ENCODE data around the gene CPEB3. TPM values are rescaled to one million over a fixed set of nuclear protein-coding genes. Genes with fewer than 3 reads are reported as not detected.

CPEB3 gene
- total RNA-seq, 1 donor from 2014 or later: 2.8 TPM

DNA sequence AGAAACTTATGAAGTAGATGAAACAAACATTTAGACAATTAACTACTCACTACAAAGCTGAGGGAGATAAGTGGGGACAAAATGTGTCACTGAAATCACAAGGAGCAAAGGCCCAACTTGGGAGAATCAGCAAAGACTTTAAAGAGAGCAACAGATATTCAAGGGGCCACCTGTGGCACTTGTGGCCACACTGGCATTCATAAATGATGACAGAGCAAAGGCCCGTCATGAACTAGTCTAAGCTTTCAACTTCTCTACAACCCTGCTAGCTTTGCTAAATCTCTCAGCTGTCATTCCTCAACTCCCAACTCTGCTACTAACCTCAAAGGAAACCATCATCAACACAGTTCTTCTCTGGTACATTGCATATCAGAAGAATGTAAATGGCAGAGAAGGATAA lies 178.4 kb downstream of the CPEB3 start:
- intact Hi-C loops (cut with DNase I): no loop called here
- Histone ChIP-seq H3K9me3 (no peaks in the 10 kb centered on the region), H3K36me3 (no peaks in the 10 kb centered on the region), H3K27ac (no peak overlapping the region), H3K4me1 (peaks cover 3 to 17% of the 10 kb centered on the region in 2 donors), H3K4me3 (no peak overlapping the region), H3K27me3 (no peaks in the 10 kb centered on the region)
- TF ChIP-seq, protein P1, sequence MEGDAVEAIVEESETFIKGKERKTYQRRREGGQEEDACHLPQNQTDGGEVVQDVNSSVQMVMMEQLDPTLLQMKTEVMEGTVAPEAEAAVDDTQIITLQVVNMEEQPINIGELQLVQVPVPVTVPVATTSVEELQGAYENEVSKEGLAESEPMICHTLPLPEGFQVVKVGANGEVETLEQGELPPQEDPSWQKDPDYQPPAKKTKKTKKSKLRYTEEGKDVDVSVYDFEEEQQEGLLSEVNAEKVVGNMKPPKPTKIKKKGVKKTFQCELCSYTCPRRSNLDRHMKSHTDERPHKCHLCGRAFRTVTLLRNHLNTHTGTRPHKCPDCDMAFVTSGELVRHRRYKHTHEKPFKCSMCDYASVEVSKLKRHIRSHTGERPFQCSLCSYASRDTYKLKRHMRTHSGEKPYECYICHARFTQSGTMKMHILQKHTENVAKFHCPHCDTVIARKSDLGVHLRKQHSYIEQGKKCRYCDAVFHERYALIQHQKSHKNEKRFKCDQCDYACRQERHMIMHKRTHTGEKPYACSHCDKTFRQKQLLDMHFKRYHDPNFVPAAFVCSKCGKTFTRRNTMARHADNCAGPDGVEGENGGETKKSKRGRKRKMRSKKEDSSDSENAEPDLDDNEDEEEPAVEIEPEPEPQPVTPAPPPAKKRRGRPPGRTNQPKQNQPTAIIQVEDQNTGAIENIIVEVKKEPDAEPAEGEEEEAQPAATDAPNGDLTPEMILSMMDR (IDR thresholded peaks at IDR 0.05): no peak
- no peak for DNase-seq (ENCODE audit: low spot score in 2 of 2)

DNA sequence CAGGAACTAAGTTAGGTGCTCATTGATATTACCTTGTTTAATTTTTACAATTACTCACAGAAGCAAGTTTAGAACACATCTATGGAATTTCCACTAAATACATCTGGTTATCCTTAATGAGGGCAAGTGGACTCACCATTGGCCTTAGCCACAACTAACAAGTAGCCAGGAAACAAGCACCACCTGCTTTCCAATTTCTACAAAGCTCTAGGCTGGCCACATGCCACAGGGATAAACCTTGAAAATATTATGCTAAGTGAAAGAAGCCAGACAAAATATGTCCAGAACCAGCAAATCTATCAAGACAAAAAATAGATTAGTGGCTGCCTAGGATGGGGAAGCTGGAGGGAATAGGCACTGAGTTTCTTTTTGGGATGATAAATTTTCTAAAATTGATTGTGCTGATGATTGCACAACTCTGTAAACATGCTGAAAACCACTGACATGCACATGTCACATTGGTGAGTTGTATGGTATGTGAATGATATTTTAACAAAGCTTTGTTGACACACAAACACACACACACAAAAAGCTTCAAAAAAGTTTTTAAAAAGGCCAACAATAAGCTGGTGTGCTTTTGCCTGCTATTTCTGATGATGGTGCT lies 179.4 kb downstream of the CPEB3 start:
- no peak overlapping the region for H3K27ac ChIP-seq

DNA sequence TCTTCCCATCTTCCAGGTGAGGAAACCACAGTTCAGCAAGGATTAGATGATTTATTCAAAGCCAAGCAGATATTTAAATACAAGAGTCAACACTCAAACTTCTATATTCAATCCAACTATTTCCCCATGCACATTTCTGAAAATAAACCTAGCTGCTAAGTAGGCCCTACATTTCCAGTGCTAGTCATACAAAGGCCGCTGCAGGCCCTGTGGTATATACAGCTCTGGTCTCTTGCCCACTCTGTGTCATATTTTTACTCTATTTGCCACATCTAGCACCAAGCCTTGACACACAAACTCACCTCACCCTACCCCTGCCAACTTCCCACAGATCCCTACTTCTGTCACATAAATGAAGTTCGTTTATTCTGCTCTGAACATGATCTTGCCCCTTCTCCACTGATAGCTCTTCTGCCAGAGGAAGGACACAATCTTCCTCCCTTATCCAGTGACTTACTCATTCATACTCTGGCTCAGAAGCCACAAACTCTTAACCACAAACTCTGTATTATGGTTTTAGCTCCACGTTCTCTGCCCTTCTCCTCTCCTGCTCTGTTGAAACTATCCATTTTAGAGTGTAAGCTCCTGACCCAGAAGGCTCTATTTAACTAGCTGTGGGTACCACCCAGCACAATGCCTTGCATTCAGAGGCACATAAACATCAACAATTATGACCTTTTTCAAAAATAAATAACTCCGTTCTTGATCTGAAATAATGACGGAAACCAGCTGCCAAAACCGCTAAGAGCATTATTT lies 180.7 kb downstream of the CPEB3 start:
- intact Hi-C loops (cut with DNase I): no loop called here
- H3K27me3 ChIP-seq: no peaks in the 10 kb centered on the region
- H3K27ac ChIP-seq: peak overlapping the region in 1 of 2 donors; percentile 15

More for the DNA sequence above, 179.4 kb downstream of the CPEB3 start:
- TF ChIP-seq, protein P1 (IDR thresholded peaks at IDR 0.05): no peak
- Histone ChIP-seq H3K4me3 (no peak overlapping the region), H3K27me3 (no peaks in the 10 kb centered on the region), H3K9me3 (no peaks in the 10 kb centered on the region), H3K4me1 (peaks cover 3 to 21% of the 10 kb centered on the region in 2 donors), H3K36me3 (no peaks in the 10 kb centered on the region)
- intact Hi-C loops (cut with DNase I): no loop called here
- DNase-seq (ENCODE audit: low spot score in 2 of 2): no peak

DNA sequence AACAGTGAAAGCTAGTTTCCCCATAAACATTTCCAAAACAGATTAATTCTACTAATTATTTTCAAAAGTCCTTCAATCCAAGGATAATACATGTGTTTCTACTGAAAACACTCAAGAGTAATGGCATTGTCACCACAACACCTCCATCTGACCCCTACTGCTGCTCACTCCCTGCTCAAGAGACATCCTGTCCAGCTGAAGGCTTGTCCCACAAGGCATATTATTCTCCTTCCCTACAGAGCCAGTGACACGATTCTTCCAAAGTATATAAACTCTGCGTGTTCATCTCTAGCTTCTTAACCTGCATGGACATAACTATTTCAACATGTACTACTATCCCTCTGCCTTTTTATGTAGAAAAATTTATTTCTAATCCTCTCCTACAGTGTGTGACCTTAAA lies 182.1 kb downstream of the CPEB3 start:
- Histone ChIP-seq H3K4me3 (no peak overlapping the region), H3K4me1 (peaks cover 3 to 18% of the 10 kb centered on the region in 2 donors), H3K27me3 (no peaks in the 10 kb centered on the region), H3K9me3 (no peaks in the 10 kb centered on the region), H3K27ac (peak overlapping the region in 1 of 2 donors; percentile 29), H3K36me3 (no peaks in the 10 kb centered on the region)
- intact Hi-C loops (cut with DNase I): no loop called here
- TF ChIP-seq, protein P1 (IDR thresholded peaks at IDR 0.05): no peak
- no peak for DNase-seq (ENCODE audit: low spot score in 2 of 2)

More for the DNA sequence above, 180.7 kb downstream of the CPEB3 start:
- Histone ChIP-seq H3K9me3 (no peaks in the 10 kb centered on the region), H3K4me3 (no peak overlapping the region), H3K4me1 (peaks cover 3 to 21% of the 10 kb centered on the region in 2 donors), H3K36me3 (no peaks in the 10 kb centered on the region)
- TF ChIP-seq, protein P1 (IDR thresholded peaks at IDR 0.05): no peak
- no peak for DNase-seq (ENCODE audit: low spot score in 2 of 2)

DNA sequence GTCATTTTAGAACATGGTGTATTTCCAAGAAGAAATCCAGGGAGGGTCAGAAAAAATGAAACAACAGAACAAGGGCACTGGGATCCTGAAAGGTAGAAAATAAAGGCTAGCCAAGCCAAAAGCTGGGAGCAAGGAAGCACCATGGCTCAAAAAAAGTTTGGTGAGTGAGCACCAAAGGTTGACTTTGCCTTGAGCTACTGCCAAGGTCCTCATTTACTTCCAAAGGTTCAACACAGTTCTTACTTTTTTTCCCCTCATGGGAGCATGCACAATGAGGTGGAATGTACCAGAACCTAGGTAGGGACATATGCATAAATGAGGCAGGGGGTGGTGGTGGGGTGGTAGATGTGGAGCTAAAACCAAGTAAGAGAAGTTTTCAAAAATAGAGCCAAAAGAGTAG lies 182.8 kb downstream of the CPEB3 start:
- H3K36me3 ChIP-seq: no peaks in the 10 kb centered on the region
- no peak for DNase-seq (ENCODE audit: low spot score in 2 of 2)
- intact Hi-C loops (cut with DNase I): no loop called here
- H3K4me1 ChIP-seq: peaks cover 3 to 15% of the 10 kb centered on the region in 2 donors
- H3K27ac ChIP-seq: peak overlapping the region in 1 of 2 donors; percentile 27
- no peaks in the 10 kb centered on the region for H3K9me3 ChIP-seq
- H3K27me3 ChIP-seq: no peaks in the 10 kb centered on the region
- TF ChIP-seq, protein P1 (IDR thresholded peaks at IDR 0.05): no peak
- no peak overlapping the region for H3K4me3 ChIP-seq
